ENCODE results near the gene SLC45A2.

- TF ChIP-seq CTCF (IDR thresholded peaks at IDR 0.05; ENCODE audit: low read length): no peak
- TF ChIP-seq EZH2 (IDR thresholded peaks at IDR 0.05; ENCODE audit: borderline replicate concordance, low read length): no peak
These were observed 50.7 kb downstream of the SLC45A2 start for GRCh38 chr5:33933723-33934169.

Data from OCI-LY1 (cell line).